Stimulated activated naive CD8-positive, alpha-beta T cell treated with anti-CD3 and anti-CD28 coated beads, Interleukin-15, amount 100 ng/mL, for 72 hours (primary cell): ENCODE results near the gene CPLX3.

Experiments
- ATAC-seq: fragments of 150-1000 bp; cut with Tn5 transposase; 2 replicates; pipeline ENCODE4 v1.10.0; 2021; ENCODE audit warnings: mild to moderate bottlenecking, moderate library complexity
- DNase-seq, 2 donors: peaks; one replicate each; pipeline ENCODE4 v3.0.0; 2021 to 2022
- H3K27ac Mint-ChIP-seq, 2 donors: one replicate each; pipeline ENCODE4 v1.8.0; 2022; ENCODE audit warnings: mild to moderate bottlenecking in 2 of 2, mixed read lengths in 2 of 2, moderate library complexity in 2 of 2
- H3K27me3 Mint-ChIP-seq: one replicate; pipeline ENCODE4 v1.8.0; 2022; ENCODE audit warnings: mixed read lengths
- H3K4me1 Mint-ChIP-seq: one replicate; pipeline ENCODE4 v1.8.0; 2022; ENCODE audit warnings: mild to moderate bottlenecking, mixed read lengths
- H3K4me3 Mint-ChIP-seq, 2 donors: one replicate each; pipeline ENCODE4 v1.8.0; 2022; ENCODE audit warnings: mild to moderate bottlenecking in 2 of 2, mixed read lengths in 2 of 2, moderate library complexity in 1 of 2
- H3K9me3 Mint-ChIP-seq, 2 donors: one replicate each; pipeline ENCODE4 v1.8.0; 2022; ENCODE audit warnings: mixed read lengths in 2 of 2

The CPLX3 gene

GRCh38 chr15:74827614-74828013 is 1.2 kb downstream of the CPLX3 start:
- no peaks in the 10 kb centered on the region for H3K9me3 Mint-ChIP-seq

DNA sequence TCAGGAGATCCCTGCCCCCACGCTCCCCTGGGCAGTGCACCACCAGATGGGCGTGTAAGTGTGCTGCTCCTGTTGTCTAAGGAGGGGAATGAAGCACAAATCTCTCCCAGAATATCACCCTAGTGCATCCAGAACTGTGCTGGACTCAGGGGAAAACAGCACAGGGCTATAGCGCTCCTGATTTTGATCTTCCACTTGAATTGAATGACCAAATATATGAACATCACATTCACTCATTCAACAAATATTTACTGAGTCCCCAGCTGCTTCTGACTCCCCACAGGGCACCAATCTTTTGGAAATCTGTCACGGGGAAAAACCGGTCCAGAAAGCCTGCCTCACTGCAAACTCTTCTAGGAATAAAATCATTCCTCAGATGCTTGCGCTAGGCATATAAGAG is 2.4 kb downstream of the CPLX3 start:
- no peak overlapping the region for H3K4me3 Mint-ChIP-seq
- peaks cover 7% of the 10 kb centered on the region for H3K4me1 Mint-ChIP-seq
- H3K9me3 Mint-ChIP-seq = no peaks in the 10 kb centered on the region
- H3K27me3 Mint-ChIP-seq = peaks cover 64% of the 10 kb centered on the region
- ATAC-seq = no peak
- DNase-seq = no peak
- no peak overlapping the region for H3K27ac Mint-ChIP-seq

More at GRCh38 chr15:74827614-74828013, 1.2 kb downstream of the CPLX3 start:
- no peak for ATAC-seq
- H3K27ac Mint-ChIP-seq = no peak overlapping the region
- H3K27me3 Mint-ChIP-seq = peaks cover 76% of the 10 kb centered on the region
- H3K4me1 Mint-ChIP-seq = peaks cover 7% of the 10 kb centered on the region
- no peak overlapping the region for H3K4me3 Mint-ChIP-seq
- DNase-seq = no peak

DNA sequence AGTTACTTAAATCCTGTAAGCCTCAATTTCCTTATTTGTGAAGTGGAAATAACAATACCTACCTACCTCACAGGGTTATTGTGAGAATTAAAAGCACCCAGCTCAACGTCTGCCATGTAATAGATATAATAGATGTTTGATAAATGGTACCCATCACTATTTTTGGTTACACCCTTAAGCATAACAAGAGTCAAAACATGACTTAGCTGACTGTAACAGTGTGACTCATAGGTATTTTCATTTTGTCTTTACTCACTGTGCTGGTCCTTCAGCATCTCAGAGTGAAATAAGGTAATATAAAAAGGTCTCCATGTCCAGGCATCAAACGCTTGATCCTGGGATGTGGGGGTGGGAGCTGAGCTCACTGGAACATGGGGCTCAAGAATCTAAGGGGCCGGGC is 3.1 kb downstream of the CPLX3 start:
- no peak for DNase-seq
- peak; percentile 75 for ATAC-seq
- Mint-ChIP-seq H3K4me3 (no peak overlapping the region), H3K27me3 (peaks cover 57% of the 10 kb centered on the region), H3K27ac (no peak overlapping the region), H3K9me3 (no peaks in the 10 kb centered on the region), H3K4me1 (peaks cover 7% of the 10 kb centered on the region)

DNA sequence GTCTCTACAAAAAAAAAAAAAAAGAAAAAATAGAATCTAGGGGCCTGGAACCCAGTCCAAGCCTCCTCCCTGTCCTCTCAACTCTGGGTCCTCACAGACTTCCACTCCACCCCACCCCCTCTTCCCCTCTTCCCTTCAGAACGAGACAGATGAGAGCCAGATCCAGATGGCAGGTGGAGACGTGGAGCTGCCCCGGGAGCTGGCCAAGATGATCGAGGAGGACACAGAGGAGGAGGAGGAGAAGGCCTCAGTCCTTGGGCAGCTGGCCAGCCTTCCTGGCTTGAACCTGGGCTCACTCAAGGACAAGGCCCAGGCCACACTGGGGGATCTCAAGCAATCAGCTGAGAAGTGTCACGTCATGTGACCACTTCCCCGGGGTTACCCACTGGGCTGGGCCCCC is 3.6 kb downstream of the CPLX3 start:
- Mint-ChIP-seq H3K4me1 (peaks cover 9% of the 10 kb centered on the region), H3K9me3 (no peaks in the 10 kb centered on the region), H3K4me3 (no peak overlapping the region), H3K27ac (no peak overlapping the region), H3K27me3 (peaks cover 52% of the 10 kb centered on the region)
- ATAC-seq (no peak), DNase-seq (no peak)

GRCh38 chr15:74830868-74831267 is 4.4 kb downstream of the CPLX3 start:
- Mint-ChIP-seq H3K4me1 (peaks cover 17% of the 10 kb centered on the region), H3K9me3 (no peaks in the 10 kb centered on the region), H3K27ac (no peak overlapping the region), H3K27me3 (peaks cover 44% of the 10 kb centered on the region), H3K4me3 (no peak overlapping the region)
- ATAC-seq (no peak), DNase-seq (no peak)

DNA sequence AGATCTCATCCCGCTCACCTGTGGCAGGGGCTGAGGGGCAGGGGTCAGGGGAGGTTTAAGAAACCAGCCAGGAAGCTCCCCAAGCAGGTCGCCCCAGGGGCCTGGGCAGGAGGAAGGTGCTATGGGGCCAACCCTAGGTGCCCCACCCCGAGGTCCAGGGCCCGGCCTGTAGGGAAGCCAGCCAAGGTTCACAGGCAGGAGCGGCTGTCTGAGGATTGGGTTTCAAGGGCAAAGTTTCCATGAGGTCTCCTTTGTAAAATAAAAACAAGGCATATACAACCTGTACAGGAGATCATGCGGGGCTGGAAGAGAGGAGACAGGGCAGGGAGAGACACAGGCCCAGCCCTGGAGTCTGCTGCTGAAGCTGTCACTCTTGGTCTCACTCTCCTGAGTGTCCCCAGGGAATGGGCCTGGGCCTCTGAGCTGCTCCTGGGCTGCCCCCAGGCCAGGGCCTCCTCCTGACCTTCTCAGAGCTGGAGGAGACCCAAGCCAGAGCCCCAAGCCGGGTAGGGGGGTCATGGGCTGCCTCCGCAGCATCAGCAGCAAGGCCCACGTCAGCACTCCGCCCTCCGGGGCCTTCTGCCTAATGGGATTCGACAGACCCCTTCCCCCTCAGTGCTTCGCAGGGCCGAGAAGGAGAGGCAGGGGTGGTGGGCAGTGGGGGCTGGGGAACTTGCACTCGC is 5.5 kb downstream of the CPLX3 start:
- DNase-seq = no peak
- no peak overlapping the region for H3K4me3 Mint-ChIP-seq
- no peak for ATAC-seq
- H3K27me3 Mint-ChIP-seq = peaks cover 33% of the 10 kb centered on the region
- H3K27ac Mint-ChIP-seq = no peak overlapping the region
- H3K9me3 Mint-ChIP-seq = no peaks in the 10 kb centered on the region
- peaks cover 10% of the 10 kb centered on the region for H3K4me1 Mint-ChIP-seq

DNA sequence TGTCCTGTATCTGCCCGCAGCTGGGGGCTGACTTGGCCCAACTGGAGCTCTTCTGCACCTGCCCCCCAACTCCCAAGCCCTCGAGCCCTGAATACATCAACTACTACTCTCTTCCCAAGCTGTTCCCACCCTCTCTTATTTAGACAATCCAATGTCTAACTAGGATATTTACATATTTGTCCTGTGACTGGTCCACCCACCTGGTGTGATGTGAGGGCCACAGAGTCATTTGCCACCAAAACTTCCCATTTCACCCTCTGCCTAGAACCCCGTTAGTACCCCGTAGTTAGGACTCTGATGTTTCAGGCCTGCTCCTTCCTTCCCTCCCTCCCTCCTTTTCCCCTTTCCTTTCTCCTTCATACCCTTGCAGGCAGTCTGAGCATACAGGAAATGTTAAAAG is 6.4 kb downstream of the CPLX3 start:
- no peak for ATAC-seq
- Mint-ChIP-seq H3K4me1 (peaks cover 10% of the 10 kb centered on the region), H3K27me3 (peaks cover 24% of the 10 kb centered on the region), H3K4me3 (no peak overlapping the region), H3K27ac (peak overlapping the region in 1 of 2 donors; percentile 68), H3K9me3 (no peaks in the 10 kb centered on the region)
- DNase-seq = no peak

- Mint-ChIP-seq H3K4me3 (no peak overlapping the region), H3K4me1 (peaks cover 10% of the 10 kb centered on the region), H3K9me3 (no peaks in the 10 kb centered on the region), H3K27ac (no peak overlapping the region), H3K27me3 (peaks cover 17% of the 10 kb centered on the region)
- DNase-seq (no peak), ATAC-seq (no peak)
Measured at GRCh38 chr15:74833376-74834107, 7.1 kb downstream of the CPLX3 start.

GRCh38 chr15:74835312-74835823 is 8.9 kb downstream of the CPLX3 start:
- no peaks in the 10 kb centered on the region for H3K9me3 Mint-ChIP-seq
- ATAC-seq (peak; percentile 41), DNase-seq (peak in 1 of 2 donors; percentile 42)
- no peak overlapping the region for H3K27ac Mint-ChIP-seq
- H3K4me3 Mint-ChIP-seq = no peak overlapping the region
- H3K27me3 Mint-ChIP-seq = peaks cover 8% of the 10 kb centered on the region
- H3K4me1 Mint-ChIP-seq = peaks cover 10% of the 10 kb centered on the region

DNA sequence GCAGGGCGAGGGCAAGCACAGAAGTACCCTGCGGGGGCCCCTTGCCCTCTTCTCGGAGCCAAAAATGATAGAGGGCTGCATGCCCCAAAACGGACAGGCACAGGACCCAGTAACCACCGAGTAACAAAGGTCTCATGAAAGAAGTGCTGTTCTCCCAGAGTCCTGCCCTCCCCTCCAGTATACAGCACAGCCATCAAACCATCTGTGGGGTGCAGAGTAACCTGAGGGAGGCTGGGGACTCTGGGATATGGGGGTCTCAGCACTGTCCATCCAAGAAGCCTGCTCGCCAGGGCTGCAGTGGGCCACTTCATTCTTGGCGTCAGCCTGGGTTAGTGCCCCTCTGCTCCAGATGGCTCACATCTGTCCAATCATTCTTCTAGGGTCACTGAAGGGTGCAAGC is 10.4 kb downstream of the CPLX3 start:
- H3K4me1 Mint-ChIP-seq = peaks cover 23% of the 10 kb centered on the region
- no peak overlapping the region for H3K4me3 Mint-ChIP-seq
- ATAC-seq (no peak), DNase-seq (no peak)
- no peaks in the 10 kb centered on the region for H3K27me3 Mint-ChIP-seq
- H3K27ac Mint-ChIP-seq = no peak overlapping the region
- no peaks in the 10 kb centered on the region for H3K9me3 Mint-ChIP-seq

GRCh38 chr15:74837482-74838136 is 11.2 kb downstream of the CPLX3 start:
- Mint-ChIP-seq H3K27ac (peak overlapping the region; percentile 19 to 61), H3K4me1 (peaks cover 30% of the 10 kb centered on the region), H3K9me3 (no peaks in the 10 kb centered on the region), H3K4me3 (no peak overlapping the region), H3K27me3 (no peaks in the 10 kb centered on the region)
- no peak for DNase-seq
- no peak for ATAC-seq

- Mint-ChIP-seq H3K9me3 (no peaks in the 10 kb centered on the region), H3K27me3 (no peaks in the 10 kb centered on the region), H3K4me3 (no peak overlapping the region), H3K4me1 (peaks cover 33% of the 10 kb centered on the region), H3K27ac (peak overlapping the region in 1 of 2 donors; percentile 19)
- DNase-seq (no peak), ATAC-seq (no peak)
Measured at GRCh38 chr15:74838137-74838516, 11.7 kb downstream of the CPLX3 start.

DNA sequence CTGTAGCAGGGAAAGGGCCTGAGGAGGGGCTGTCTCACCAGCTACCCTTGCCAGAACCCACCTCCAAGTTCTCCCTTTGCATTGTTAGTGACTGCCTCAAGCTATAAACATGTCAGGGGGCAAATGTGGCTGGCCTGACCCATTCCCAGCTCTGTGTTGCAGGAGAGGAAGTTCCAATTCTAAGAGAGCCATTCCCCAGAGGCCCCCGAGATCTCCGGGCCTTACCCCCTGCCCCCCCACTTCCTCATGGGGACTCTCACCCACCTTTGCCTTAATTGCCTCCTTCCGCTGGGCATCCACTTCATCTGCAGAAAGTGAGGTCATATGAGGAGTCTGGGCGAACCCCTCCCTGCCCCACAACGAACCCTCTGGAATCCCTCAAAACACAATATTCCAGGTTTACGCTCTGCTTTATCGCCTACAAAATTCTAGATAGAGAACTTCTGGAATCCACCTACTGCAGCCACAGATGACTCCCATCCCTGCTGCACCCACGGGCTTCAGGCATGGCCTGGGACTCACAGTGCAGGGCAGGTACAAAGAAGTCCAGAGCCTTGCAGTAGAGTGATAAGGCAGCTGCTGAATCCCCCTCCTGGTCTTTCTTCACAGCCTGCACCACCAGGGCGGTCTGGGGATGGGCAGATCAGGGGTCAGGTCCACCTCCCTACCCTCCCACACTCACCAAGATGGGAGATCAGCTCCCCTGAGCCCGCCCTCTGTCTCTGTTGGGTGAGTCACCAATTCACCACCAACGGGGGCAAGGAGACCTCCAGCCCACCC is 12.5 kb downstream of the CPLX3 start:
- DNase-seq = no peak
- peaks cover 40% of the 10 kb centered on the region for H3K4me1 Mint-ChIP-seq
- H3K27me3 Mint-ChIP-seq = no peaks in the 10 kb centered on the region
- no peak overlapping the region for H3K4me3 Mint-ChIP-seq
- no peak for ATAC-seq
- H3K27ac Mint-ChIP-seq = no peak overlapping the region
- no peaks in the 10 kb centered on the region for H3K9me3 Mint-ChIP-seq

DNA sequence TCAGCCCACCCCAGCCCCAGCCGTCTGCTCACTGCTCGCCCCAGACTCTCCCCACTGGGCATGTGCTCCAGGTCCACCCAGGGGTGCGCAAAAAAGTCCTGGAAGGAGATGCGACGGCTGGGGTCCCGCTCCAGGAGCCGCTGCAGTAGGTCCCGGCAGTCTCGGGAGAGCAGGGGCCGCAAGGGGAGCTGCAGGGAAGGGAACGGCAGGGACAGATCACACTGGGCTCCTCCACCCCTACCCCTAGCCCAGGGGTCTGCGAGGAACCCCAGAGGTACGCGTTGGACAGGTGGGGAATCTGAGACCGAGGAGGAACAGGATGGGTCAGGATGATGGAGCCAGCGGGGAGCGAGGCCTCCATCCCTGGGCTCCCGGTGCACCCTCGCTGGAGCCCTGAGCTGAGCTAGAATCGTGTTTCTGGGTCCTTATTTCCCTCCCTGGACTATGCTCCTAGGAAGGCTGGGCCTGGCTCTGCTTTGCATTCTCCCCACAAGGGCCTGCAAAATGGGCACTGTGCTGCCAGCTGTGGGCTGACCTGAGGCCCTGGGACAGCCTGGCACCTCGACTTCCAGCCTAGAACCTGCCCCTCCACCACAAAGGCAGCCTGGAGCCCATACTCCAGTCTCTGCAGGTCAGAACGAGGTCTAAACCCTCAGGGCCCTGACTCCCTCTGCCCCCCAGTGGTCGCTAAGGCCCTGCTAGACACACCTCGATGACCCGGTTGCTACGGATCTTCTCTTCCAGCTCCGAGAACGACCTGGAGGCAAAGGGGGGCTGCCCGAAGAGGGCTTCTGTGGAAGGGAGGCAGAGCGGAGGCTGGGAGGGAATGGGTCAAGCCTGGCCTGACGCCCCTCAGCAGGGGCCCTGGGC is 13.3 kb downstream of the CPLX3 start:
- Mint-ChIP-seq H3K27me3 (no peaks in the 10 kb centered on the region), H3K4me1 (peaks cover 48% of the 10 kb centered on the region), H3K9me3 (no peaks in the 10 kb centered on the region), H3K27ac (no peak overlapping the region), H3K4me3 (no peak overlapping the region)
- ATAC-seq (no peak), DNase-seq (no peak)
